HG03103 (cell line): ENCODE results near the gene TCEAL1.
"Not testable (repeated sequence)": the region's sequence is repeated elsewhere in the genome, so short reads cannot be mapped to it uniquely, and the experiment has no call there.

ENCODE experiments used
- ATAC-seq: cut with Tn5 transposase; IDR thresholded peaks from one replicate; pipeline ENCODE4 v1.9.1; 2021; ENCODE audit warnings: low read depth; ENCODE audit not compliant: unreplicated experiment

TCEAL1 gene

DNA sequence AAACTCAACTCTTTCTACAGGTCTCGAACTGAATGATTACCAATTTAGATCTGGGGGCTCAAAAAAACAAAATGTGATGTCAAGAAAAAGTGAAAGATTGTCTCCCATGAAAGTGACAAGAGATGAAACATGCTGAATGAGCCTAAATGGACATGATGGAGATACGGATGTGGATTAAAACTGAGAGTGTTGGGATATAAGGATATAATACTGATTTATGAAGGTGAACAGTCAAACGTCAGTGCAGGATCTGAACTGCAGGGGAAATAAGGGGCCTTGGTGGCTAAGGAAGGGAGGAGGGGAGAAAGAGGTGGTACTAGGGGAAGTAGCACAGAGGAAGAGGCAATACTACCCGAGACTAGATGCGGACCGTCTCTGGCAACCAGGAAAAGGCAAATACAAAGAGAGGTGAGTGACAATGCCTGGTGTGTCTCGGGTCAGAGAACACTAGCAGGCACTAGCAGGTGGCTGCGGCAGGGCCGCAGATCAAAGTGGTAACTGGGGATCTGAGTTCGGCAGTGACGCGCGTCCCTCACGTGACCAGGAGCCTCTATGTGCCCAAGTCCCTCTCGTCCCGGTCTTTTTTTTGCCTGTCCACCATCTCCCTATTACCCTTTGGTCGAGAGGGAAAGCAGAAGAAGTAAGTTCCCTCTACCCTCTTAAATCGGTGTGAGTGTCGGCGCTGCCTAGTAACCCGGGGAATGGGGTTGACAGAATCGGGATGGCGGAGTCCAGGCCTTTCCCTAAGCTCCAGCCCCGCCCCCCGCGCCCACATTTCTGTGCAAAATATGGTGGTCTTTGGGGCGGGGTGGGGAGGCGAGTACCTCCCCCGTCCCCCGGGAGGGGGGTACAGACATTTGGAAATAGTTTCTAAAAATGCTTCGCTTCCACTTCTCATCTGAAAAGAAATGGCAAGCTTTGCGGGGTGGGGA lies at the start of gene TCEAL1:
TCEAL1 (plus strand) TSS at position 590 of the 932 bp plus-strand sequence. CDS start 942 bp downstream, outside the sequence.
- ATAC-seq = peak; percentile 57

DNA sequence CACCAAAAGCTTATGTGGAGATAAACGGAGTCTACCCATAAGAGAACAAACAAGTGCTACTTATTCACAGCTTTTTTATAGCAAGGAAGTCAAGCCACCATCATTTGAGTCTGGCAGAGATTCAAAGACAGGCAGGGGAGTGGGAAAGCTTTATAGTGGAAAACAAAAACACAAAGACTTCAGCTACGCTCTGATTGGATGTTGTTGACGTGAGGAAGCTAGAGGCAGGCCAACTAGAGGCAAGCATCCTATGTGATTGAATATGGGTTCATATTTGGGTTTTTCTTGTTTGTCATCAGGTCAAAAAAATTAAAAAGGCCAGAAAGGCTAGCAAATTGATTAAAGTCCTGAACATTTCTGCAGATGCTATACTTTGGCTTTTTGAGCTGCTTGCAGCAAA lies 44.2 kb upstream of the TCEAL1 start:
- no peak for ATAC-seq

- ATAC-seq = peak; percentile 85
Observed at GRCh38 chrX:103585411-103586313, 43.1 kb upstream of the TCEAL1 start, which contains the start of gene TCEAL4. Gene TCEAL4 (plus strand): TSS chrX:103585515. CDS start chrX:103586676, 1,161 bp downstream.

- no peak for ATAC-seq
Observed at GRCh38 chrX:103586314-103586646, 42.5 kb upstream of the TCEAL1 start.

DNA sequence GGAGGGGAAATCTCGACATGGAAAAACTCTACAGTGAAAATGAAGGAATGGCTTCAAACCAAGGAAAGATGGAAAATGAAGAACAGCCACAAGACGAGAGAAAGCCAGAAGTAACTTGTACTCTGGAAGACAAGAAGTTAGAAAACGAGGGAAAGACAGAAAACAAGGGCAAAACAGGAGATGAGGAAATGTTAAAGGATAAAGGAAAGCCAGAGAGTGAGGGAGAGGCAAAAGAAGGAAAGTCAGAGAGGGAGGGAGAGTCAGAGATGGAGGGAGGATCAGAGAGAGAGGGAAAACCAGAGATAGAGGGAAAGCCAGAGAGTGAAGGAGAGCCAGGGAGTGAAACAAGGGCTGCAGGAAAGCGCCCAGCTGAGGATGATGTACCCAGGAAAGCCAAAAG lies 42.1 kb upstream of the TCEAL1 start:
- no peak for ATAC-seq

DNA sequence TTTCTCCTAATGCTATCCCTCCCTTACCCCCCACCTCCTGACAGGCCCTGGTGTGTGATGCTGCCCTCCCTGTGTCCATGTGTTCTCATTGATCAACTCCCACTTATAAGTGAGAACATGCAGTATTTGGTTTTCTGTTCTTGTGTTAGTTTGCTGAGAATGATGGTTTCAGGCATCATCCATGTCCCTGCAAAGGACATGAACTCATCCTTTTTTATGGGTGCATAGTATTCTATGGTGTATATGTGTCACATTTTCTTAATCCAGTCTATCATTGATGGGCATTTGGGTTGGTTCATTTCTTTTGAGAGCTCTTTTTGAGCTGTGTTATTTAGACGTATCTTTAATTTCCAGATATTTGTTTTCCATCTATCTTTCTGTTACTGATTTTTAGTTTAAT lies 36.5 kb upstream of the TCEAL1 start:
- not testable (repeated sequence) for ATAC-seq

DNA sequence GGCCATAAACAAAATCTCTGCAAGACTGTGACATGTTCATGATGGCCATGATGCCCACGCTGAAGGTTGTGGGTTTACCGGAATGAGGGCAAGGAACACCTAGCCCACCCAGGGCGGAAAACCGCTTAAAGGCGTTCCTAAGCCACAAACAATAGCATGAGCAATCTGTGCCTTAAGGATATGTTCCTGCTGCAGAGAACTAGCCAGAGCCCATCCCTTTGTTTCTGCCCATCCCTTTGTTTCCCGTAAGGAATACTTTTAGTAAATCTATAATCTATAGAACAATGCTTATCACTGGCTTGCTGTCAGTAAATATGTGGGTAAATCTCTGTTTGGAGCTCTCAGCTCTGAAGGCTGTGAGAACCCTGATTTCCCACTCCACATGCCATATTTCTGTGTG lies 33.6 kb upstream of the TCEAL1 start:
- ATAC-seq = not testable (repeated sequence)

DNA sequence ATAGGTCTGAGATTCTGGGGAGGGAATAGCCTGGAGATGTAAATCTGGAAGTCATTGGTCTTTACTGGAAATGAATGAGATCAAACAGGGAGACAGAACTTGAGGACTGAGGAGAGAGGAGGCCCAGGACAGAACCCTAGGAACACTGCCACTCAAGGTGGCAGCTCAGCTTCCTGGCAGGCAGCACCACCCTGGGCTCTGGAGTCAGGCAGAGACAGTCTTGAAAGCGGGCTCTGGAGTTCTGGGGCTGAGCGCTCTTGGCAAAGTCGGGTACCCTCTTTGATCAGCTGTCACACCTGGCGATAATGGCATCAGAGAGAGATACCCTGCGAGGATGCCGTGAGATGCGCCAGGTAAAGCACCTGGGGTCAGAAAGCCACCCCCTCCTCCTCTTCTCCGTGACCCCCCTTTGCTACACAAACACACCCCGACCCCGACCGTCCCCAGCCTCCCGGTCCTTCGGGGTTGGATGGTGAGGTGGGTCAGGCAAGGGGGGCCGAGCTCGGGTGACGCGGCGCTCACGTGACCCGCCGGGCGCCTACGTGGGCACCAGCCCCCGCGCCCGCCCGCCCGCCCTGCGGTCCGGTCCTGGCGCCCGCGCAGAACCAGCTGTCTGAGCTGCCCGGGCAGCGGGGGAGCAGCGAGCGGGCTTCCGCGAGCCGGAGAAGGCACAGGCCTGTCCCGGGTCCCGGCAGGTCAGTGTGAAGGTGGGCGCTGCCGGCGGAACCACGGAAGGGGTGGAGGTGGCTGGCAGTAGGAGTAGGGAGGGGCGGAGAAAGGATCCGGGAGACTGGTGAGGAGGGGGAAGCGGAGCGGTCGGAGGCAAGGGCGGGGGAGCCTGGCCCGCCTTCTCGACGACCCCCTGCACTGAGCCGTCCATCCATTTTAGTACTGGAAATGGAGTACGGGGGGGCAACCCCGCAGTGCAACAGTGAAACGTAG lies 21.1 kb upstream of the TCEAL1 start, which contains the start of gene TCEAL3:
TCEAL3 (plus strand) TSS at position 600 of the 942 bp plus-strand sequence. CDS start 1,102 bp downstream, outside the sequence.
- peak; percentile 63 for ATAC-seq

DNA sequence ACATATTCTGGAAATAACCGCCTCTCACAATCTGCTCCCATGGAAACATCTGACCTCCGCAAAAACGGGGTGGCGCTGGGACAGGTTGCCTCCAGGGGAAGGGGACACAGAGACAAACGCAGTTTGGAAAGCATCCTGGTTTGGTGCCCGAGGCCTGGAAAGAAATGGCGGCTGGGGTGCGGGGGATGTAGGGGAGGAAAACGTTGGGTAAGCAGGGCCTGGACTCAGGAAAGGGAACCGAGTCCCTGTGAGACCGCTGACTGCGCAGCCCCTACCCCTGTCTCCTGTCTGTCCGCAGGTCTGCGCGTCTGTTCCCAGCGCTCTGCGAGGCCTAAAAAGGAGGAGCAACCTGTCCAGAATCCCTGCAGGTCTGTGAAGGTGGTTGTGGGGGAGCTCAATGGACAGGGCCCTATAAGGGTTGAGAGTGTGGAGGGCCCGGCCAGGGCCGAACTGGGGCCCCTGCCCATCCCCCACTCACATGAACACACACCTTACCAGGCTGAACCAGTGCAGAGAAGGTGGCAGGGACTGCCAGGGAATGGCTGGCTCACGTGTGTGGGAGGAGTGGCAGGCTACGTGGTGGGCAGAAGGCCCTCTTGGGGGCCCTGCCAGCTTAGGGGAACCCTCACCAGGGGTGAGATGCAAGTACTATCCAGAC lies 20.3 kb upstream of the TCEAL1 start:
- peak; percentile 5 for ATAC-seq

DNA sequence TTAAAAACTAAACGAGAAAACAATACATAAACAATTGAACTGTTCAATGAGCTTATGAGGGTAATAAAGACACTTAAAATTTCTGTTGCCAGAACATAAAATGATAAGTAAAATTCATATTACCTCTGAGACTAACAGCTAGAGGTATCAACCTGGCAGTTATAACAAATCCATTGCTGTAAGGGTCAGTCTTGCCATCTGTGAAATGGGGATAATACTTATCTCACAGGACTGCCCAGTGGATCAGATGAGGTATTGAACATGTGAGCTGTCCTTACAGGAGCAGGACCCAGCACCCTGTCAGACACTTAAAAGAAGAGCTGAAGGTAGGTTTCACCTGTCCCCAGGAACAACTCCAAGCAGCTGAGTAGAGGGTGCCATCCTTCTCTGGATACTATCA lies 18.5 kb upstream of the TCEAL1 start:
- no peak for ATAC-seq

DNA sequence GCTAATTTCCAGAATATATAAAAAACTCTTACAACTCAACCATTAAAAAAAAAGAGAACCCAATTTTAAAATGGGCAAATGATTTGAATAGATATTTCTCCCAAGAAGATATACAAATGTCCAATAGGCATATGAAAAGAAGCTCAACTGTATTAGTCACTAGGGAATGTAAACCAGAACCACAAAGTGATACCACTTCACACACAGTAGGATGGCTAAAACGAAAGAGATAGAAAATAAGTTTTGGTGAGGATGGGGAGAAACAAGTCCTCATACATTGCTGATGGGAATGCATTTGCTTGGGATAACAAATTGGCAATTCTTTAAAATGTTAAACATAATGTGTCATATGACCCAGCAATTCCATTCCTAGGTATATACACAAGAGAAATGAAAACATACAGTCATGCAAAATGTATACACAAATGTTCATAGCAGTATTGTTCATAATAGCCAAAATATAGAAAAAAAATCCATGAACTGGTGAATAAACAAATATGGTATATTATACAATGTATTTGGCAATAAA lies 15.3 kb upstream of the TCEAL1 start:
- no peak for ATAC-seq

DNA sequence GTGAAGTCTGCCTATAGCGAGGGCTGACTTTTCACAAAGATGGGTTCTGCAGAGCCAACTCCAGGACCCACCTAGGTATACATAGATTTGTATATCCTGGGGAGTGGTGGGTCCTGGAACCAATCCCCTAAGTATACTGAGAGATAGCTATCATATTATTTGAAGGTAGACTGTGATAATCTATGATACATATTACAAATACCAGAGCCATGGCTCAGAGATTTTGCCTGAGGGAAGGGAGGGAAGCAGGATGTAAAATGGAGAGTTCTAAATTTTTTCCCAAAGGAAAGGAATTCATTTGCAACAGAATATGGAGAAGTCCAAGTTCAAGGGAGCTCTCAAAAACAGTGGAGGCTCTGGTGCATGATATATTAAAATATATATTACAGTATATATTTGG lies 13.8 kb upstream of the TCEAL1 start:
- ATAC-seq = no peak

DNA sequence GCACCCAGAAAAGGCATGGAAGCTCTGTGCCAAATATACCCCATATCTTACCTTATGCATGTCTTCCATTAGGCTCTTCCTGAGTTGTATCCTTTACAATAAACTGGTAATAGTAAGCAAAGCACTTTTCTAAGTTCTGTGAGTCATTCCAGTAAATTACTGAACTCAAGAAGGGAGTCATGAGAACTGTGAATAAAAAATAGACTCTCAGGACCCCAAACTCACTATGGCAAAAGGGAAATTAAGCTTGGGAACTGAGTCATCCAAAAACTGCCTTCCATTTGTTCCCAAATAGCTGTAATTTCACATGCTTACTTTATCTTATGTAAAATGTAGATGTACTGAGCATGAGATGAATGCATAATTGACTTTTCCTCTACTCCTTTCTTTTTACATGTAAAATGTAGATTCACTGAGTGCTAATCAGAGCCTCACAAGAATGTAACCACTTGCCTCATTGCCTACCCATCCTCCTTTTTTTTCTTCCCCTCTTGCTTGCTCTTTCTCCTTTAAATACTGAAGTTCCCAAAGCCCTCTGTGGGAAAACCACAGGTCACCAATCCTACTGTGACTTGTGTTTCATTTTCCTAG lies 12.9 kb upstream of the TCEAL1 start:
- no peak for ATAC-seq

DNA sequence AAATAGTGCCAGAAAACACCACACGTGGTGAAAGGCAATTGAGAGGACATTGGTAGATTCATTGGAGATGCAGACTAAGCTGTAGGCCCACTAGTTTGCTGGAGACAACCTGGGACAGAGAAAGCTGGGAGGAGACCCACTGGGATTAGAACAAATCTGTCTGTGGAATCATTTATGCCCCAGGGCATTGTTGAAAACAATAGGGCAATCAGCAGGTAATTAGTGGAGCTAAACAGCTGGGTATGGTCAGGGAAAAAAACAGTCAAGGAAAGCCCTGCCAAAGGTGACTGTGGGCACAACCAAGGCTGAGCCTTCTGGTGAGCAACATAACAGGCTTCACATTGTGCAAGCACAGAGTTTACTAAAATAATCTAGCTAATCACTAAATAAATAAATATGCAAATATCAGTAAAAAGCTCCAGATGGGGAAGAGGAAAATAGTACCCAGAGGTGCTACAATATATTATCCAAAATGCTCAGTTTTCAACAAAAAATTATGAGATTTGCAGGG lies 12.0 kb upstream of the TCEAL1 start:
- ATAC-seq = no peak

- no peak for ATAC-seq
Observed at GRCh38 chrX:103624111-103624510, 4.7 kb upstream of the TCEAL1 start.

- no peak for ATAC-seq
Observed at GRCh38 chrX:103626855-103627254, 1.9 kb upstream of the TCEAL1 start.

DNA sequence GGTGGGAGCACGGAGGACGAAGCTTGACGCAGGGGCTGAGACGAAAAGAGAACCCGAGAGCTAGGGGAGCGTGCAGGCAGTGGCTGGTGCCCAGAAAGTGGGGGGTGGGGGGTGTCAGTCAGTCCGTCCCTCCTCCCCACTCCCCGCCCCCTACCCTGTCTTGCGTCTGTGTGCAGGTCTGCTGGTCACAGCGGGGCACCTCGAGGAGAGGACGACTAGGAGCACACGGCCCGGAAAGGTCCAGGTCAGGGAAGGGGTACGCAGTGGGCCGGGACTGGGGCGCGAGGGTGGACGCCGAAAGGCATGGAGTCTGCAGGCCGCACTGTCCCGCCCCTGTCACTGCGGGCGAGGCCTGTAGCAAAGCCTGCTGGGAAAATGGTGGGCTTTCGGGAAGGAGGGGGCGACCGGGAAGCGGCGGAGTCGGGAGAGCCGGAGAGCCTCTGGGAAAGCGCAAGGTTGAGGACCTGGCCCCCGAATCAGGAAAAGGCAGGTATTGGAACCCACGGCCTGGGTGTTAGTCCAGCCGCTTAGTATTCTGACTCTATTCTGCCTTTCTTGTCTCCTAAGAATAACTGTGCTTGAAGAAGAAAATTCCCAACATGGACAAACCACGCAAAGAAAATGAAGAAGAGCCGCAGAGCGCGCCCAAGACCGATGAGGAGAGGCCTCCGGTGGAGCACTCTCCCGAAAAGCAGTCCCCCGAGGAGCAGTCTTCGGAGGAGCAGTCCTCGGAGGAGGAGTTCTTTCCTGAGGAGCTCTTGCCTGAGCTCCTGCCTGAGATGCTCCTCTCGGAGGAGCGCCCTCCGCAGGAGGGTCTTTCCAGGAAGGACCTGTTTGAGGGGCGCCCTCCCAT lies 769 bp downstream of the TCEAL1 start:
- peak; percentile 31 for ATAC-seq

DNA sequence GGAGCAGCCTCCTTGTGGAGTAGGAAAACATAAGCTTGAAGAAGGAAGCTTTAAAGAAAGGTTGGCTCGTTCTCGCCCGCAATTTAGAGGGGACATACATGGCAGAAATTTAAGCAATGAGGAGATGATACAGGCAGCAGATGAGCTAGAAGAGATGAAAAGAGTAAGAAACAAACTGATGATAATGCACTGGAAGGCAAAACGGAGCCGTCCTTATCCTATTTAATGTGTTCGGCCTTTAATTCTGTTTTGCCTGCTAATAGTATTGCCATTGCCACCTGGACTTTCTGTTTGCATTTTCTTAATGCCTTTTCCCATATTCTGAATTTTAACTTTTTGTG lies 1.4 kb downstream of the TCEAL1 start:
- no peak for ATAC-seq
